HEK293 (cell line): ENCODE data around the gene ETDA.
"Not testable (repeated sequence)": the region's sequence is repeated elsewhere in the genome, so short reads cannot be mapped to it uniquely, and the experiment has no call there.

Experiments used
- CTCF ChIA-PET: fragments of 350-600 bp; formaldehyde crosslinking; extraction: SDS; loops from one replicate; lab custom pipeline; 2021; ENCODE audit warnings: antibody characterized with exemption; lab: Yijun Ruan, JAX
- POLR2A ChIA-PET: fragments of 300-600 bp; formaldehyde crosslinking; extraction: SDS; loops from one replicate; lab custom pipeline; 2020; ENCODE audit warnings: antibody characterized with exemption, inconsistent platforms; lab: Yijun Ruan, JAX
- H3K27ac ChIP-seq: fragments of 200-500 bp; sonication (Bioruptor generic); 2 replicates; pipeline ENCODE4 v1.5.1; 2014; ENCODE audit warnings: low read depth, low read length, control low read depth, inconsistent platforms; ENCODE audit errors: extremely low read depth
- H3K36me3 ChIP-seq, 2 experiments: fragments of 200-500 bp in 1 of 2; sonication (Bioruptor generic) in 1 of 2; 1 replicate in 1 of 2; 2 replicates in 1 of 2; pipeline ENCODE4 v1.5.1; 2014 to 2017; ENCODE audit warnings: inconsistent platforms in 2 of 2, low read length in 2 of 2; ENCODE audit not compliant: control insufficient read depth in 2 of 2, insufficient read depth in 1 of 2
- H3K4me1 ChIP-seq: fragments of 200-500 bp; sonication (Bioruptor generic); 2 replicates; pipeline ENCODE4 v1.5.1; 2014; ENCODE audit warnings: mild to moderate bottlenecking, low read length, inconsistent platforms; ENCODE audit not compliant: control insufficient read depth, insufficient read depth
- H3K4me3 ChIP-seq: 2 replicates; pipeline ENCODE4 v1.5.1; 2011; ENCODE audit warnings: low read depth, mild to moderate bottlenecking, control low read depth, low read length, moderate library complexity
- H3K9me3 ChIP-seq: fragments of 200-500 bp; sonication (Bioruptor generic); 2 replicates; pipeline ENCODE4 v1.5.1; 2014; ENCODE audit warnings: low read depth, low read length, inconsistent platforms; ENCODE audit not compliant: control insufficient read depth, insufficient read depth
- YY1 ChIP-seq: fragments of 450-650 bp; formaldehyde crosslinking; IDR thresholded peaks from 2 replicates; pipeline ENCODE4 v1.5.1; 2018; ENCODE audit warnings: missing biosample characterization, missing genetic modification characterization
- ZNF138 ChIP-seq: fragments of 450-650 bp; formaldehyde crosslinking; IDR thresholded peaks from 2 replicates; pipeline ENCODE4 v1.5.1; 2016; ENCODE audit warnings: missing biosample characterization, missing genetic modification characterization, borderline replicate concordance
- ZNF16 ChIP-seq: fragments of 450-650 bp; formaldehyde crosslinking; IDR thresholded peaks from 2 replicates; pipeline ENCODE4 v1.5.1; 2016; ENCODE audit warnings: low read depth, missing biosample characterization, missing genetic modification characterization
- ZNF174 ChIP-seq: fragments of 450-650 bp; formaldehyde crosslinking; IDR thresholded peaks from 2 replicates; pipeline ENCODE4 v1.5.0; 2017; ENCODE audit warnings: missing biosample characterization, mild to moderate bottlenecking, missing genetic modification characterization
- ZNF221 ChIP-seq: fragments of 450-650 bp; formaldehyde crosslinking; IDR thresholded peaks from 2 replicates; pipeline ENCODE4 v1.5.1; 2017; ENCODE audit warnings: missing biosample characterization, missing genetic modification characterization, borderline replicate concordance
- ZNF514 ChIP-seq: fragments of 450-650 bp; formaldehyde crosslinking; IDR thresholded peaks from 2 replicates; pipeline ENCODE4 v1.5.1; 2016; ENCODE audit warnings: missing biosample characterization, missing genetic modification characterization
- ZNF624 ChIP-seq: fragments of 450-650 bp; formaldehyde crosslinking; IDR thresholded peaks from 2 replicates; pipeline ENCODE4 v1.5.1; 2017; ENCODE audit warnings: missing biosample characterization, missing genetic modification characterization
- ZNF830 ChIP-seq: fragments of 450-650 bp; IDR thresholded peaks from 2 replicates; pipeline ENCODE4 v1.5.0; 2018; ENCODE audit warnings: missing biosample characterization, missing genetic modification characterization, low read depth, mild to moderate bottlenecking, moderate library complexity
- ZNF843 ChIP-seq: fragments of 450-650 bp; formaldehyde crosslinking; IDR thresholded peaks from 2 replicates; pipeline ENCODE4 v1.5.1; 2016; ENCODE audit warnings: missing biosample characterization, missing genetic modification characterization
- TF ChIP-seq, protein P1 (sequence below): fragments of 450-650 bp; formaldehyde crosslinking; IDR thresholded peaks from 2 replicates; pipeline ENCODE4 v1.5.1; 2016; ENCODE audit warnings: missing biosample characterization, missing genetic modification characterization, low read depth
- TF ChIP-seq, protein P2 (sequence below): fragments of 450-650 bp; formaldehyde crosslinking; IDR thresholded peaks from 2 replicates; pipeline ENCODE4 v1.5.1; 2016; ENCODE audit warnings: missing biosample characterization, missing genetic modification characterization, borderline replicate concordance
- TF ChIP-seq, protein P3 (sequence below): fragments of 450-650 bp; formaldehyde crosslinking; optimal IDR thresholded peaks from 2 replicates; pipeline ENCODE3; 2016; ENCODE audit warnings: missing biosample characterization, mild to moderate bottlenecking, missing genetic modification characterization
- TF ChIP-seq, protein P4 (sequence below): fragments of 450-650 bp; formaldehyde crosslinking; IDR thresholded peaks from 2 replicates; pipeline ENCODE4 v1.5.1; 2016; ENCODE audit warnings: missing biosample characterization, missing genetic modification characterization

Gene ETDA

DNA sequence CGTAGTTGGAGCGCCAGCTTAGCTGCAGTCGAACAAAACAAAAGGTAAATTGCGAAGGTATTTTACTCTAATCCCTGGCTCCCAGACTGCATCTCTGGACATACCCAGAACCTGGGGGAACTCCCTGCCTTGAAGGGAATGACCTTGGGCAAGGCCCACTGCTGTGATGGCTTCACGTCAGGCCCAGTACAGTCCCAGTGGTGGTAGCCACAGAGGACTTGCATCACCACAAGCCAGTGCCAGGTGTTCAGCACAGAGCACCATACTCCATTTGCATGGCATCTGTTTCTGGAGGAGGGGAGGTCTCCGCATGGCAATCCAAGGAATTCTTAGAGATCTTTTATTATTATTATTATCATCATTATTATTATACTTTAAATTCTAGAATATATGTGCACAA, 5.6 kb downstream of the ETDA start (continued):
- TF ChIP-seq, protein P1, sequence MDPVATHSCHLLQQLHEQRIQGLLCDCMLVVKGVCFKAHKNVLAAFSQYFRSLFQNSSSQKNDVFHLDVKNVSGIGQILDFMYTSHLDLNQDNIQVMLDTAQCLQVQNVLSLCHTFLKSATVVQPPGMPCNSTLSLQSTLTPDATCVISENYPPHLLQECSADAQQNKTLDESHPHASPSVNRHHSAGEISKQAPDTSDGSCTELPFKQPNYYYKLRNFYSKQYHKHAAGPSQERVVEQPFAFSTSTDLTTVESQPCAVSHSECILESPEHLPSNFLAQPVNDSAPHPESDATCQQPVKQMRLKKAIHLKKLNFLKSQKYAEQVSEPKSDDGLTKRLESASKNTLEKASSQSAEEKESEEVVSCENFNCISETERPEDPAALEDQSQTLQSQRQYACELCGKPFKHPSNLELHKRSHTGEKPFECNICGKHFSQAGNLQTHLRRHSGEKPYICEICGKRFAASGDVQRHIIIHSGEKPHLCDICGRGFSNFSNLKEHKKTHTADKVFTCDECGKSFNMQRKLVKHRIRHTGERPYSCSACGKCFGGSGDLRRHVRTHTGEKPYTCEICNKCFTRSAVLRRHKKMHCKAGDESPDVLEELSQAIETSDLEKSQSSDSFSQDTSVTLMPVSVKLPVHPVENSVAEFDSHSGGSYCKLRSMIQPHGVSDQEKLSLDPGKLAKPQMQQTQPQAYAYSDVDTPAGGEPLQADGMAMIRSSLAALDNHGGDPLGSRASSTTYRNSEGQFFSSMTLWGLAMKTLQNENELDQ (tag by site-specific recombination) = no peak
- no peak for TF ChIP-seq ZNF830 (tag by site-specific recombination)
- no peak for TF ChIP-seq ZNF138 (tag by site-specific recombination)
- TF ChIP-seq ZNF624 (tag by site-specific recombination) = no peak
- TF ChIP-seq, protein P2, sequence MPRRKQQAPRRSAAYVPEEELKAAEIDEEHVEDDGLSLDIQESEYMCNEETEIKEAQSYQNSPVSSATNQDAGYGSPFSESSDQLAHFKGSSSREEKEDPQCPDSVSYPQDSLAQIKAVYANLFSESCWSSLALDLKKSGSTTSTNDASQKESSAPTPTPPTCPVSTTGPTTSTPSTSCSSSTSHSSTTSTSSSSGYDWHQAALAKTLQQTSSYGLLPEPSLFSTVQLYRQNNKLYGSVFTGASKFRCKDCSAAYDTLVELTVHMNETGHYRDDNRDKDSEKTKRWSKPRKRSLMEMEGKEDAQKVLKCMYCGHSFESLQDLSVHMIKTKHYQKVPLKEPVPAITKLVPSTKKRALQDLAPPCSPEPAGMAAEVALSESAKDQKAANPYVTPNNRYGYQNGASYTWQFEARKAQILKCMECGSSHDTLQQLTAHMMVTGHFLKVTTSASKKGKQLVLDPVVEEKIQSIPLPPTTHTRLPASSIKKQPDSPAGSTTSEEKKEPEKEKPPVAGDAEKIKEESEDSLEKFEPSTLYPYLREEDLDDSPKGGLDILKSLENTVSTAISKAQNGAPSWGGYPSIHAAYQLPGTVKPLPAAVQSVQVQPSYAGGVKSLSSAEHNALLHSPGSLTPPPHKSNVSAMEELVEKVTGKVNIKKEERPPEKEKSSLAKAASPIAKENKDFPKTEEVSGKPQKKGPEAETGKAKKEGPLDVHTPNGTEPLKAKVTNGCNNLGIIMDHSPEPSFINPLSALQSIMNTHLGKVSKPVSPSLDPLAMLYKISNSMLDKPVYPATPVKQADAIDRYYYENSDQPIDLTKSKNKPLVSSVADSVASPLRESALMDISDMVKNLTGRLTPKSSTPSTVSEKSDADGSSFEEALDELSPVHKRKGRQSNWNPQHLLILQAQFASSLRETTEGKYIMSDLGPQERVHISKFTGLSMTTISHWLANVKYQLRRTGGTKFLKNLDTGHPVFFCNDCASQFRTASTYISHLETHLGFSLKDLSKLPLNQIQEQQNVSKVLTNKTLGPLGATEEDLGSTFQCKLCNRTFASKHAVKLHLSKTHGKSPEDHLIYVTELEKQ = no peak
- TF ChIP-seq YY1 (tag by site-specific recombination) = no peak
- no peak for TF ChIP-seq ZNF16 (tag by site-specific recombination)
- TF ChIP-seq ZNF514 (tag by site-specific recombination) = no peak
- TF ChIP-seq, protein P3, sequence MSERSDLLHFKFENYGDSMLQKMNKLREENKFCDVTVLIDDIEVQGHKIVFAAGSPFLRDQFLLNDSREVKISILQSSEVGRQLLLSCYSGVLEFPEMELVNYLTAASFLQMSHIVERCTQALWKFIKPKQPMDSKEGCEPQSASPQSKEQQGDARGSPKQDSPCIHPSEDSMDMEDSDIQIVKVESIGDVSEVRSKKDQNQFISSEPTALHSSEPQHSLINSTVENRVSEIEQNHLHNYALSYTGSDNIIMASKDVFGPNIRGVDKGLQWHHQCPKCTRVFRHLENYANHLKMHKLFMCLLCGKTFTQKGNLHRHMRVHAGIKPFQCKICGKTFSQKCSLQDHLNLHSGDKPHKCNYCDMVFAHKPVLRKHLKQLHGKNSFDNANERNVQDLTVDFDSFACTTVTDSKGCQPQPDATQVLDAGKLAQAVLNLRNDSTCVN (tag by site-specific recombination) = no peak
- no peak for TF ChIP-seq ZNF843 (tag by site-specific recombination)
- TF ChIP-seq, all 188 proteins: peak for 0

DNA sequence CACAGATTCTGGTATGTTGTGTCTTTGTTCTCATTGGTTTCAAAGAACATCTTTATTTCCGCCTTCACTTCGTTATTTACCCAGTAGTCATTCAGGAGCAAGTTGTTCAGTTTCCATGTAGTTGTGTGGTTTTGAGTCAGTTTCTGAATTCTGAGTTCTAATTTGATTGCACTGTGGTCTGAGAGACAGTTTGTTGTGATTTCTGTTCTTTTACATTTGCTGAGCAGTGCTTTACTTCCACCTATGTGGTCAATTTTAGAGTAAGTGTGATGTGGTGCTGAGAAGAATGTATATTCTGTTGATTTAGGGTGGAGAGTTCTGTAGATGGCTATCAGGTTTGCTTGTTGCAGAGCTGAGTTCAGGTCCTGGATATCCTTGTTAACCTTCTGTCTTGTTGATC, 9.1 kb downstream of the ETDA start:
- CTCF ChIA-PET = interaction anchor here (0.6 kb wide), 1 partner anchor 36 kb away, joined by 3 read pairs; no protein-coding TSS in a partner anchor
- H3K4me3 ChIP-seq, POLR2A ChIA-PET: not testable (repeated sequence)

DNA sequence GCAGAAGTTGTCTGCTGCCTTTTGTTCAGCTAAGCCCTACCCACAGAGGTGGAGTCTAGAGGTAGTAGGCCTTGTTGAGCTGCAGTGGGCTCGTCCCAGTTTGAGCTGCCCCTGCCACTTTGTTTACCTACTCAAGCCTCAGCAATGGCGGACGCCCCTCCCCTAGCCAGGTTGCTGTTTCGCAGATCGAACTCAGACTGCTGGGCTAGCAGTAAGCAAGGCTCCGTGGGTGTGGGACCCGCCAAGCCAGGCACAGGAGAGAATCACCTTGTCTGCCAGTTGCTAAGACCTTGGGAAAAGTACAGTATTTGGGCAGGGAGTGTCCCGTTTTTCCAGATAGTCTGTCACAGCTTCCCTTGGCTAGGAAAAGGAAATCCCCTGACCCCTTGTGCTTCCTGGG, 11.5 kb downstream of the ETDA start:
- CTCF ChIA-PET, H3K27ac ChIP-seq, H3K4me1 ChIP-seq, POLR2A ChIA-PET, H3K9me3 ChIP-seq, H3K36me3 ChIP-seq, H3K4me3 ChIP-seq: not testable (repeated sequence)

More for the DNA sequence above, 9.1 kb downstream of the ETDA start:
- H3K27ac ChIP-seq, H3K4me1 ChIP-seq, H3K36me3 ChIP-seq, H3K9me3 ChIP-seq: not testable (repeated sequence)

DNA sequence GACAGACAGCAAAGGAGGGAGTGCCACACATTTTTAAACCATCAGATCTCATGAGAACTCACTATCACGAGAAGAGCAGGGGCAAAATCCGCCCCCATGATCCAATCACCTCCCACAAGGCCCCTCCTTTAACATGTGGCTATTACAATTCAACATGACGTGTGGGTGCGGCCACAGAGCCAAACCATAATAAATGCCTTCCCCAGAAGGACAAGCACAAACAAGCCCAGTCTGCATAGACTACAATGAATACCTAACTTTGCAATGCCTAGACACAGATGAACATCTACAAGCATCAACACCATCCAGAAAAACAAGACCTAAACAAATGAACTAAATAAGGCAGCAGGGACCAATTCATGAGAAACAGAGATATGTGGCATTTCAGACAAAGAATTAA, 12.3 kb downstream of the ETDA start:
- H3K36me3 ChIP-seq = no peaks in the 10 kb centered on the region
- H3K4me3 ChIP-seq = no peak overlapping the region
- CTCF ChIA-PET = no interaction called here
- no peaks in the 10 kb centered on the region; the same call in 1 of the 2 replicates for H3K9me3 ChIP-seq
- TF ChIP-seq ZNF221 (tag by site-specific recombination) = no peak
- TF ChIP-seq, protein P4, sequence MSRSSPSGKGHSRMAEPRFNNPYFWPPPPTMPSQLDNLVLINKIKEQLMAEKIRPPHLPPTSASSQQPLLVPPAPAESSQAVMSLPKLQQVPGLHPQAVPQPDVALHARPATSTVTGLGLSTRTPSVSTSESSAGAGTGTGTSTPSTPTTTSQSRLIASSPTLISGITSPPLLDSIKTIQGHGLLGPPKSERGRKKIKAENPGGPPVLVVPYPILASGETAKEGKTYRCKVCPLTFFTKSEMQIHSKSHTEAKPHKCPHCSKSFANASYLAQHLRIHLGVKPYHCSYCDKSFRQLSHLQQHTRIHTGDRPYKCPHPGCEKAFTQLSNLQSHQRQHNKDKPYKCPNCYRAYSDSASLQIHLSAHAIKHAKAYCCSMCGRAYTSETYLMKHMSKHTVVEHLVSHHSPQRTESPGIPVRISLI = no peak
- TF ChIP-seq ZNF174 = no peak
- H3K27ac ChIP-seq = no peak overlapping the region
- H3K4me1 ChIP-seq = no peaks in the 10 kb centered on the region
- POLR2A ChIA-PET = no interaction called here
